ENCODE data around the gene WNT4. TPM values are rescaled to one million over a fixed set of nuclear protein-coding genes. Genes with fewer than 3 reads are reported as not detected.

Gene WNT4
- polyA plus RNA-seq, 4 donors = 6.2 to 11.6 (median 8.5) TPM

GRCh38 chr1:22132517-22133235 lies 10.2 kb downstream of the WNT4 start:
- DNase-seq (ENCODE audit: low read depth in 4 of 4, low spot score in 2 of 4) = no peak

GRCh38 chr1:22131875-22132486 lies 10.9 kb downstream of the WNT4 start:
- DNase-seq (ENCODE audit: low read depth in 4 of 4, low spot score in 2 of 4) = no peak

- no peak for DNase-seq (ENCODE audit: low read depth in 4 of 4, low spot score in 2 of 4)
Measured at GRCh38 chr1:22131062-22131461, 11.8 kb downstream of the WNT4 start.

GRCh38 chr1:22129501-22130117 lies 13.3 kb downstream of the WNT4 start:
- no peak for DNase-seq (ENCODE audit: low read depth in 4 of 4, low spot score in 2 of 4)

- DNase-seq (ENCODE audit: low read depth in 4 of 4, low spot score in 2 of 4) = no peak
Measured at GRCh38 chr1:22128392-22128791, 14.5 kb downstream of the WNT4 start.

GRCh38 chr1:22127731-22128130 lies 15.2 kb downstream of the WNT4 start:
- DNase-seq (ENCODE audit: low read depth in 4 of 4, low spot score in 2 of 4) = no peak

GRCh38 chr1:22127248-22127647 lies 15.6 kb downstream of the WNT4 start:
- no peak for DNase-seq (ENCODE audit: low read depth in 4 of 4, low spot score in 2 of 4)

GRCh38 chr1:22126531-22126930 lies 16.4 kb downstream of the WNT4 start:
- DNase-seq (ENCODE audit: low read depth in 4 of 4, low spot score in 2 of 4) = no peak

GRCh38 chr1:22124592-22125229 lies 18.2 kb downstream of the WNT4 start:
- DNase-seq (ENCODE audit: low read depth in 4 of 4, low spot score in 2 of 4) = no peak

- no peak for DNase-seq (ENCODE audit: low read depth in 4 of 4, low spot score in 2 of 4)
Measured at GRCh38 chr1:22123901-22124404, 18.9 kb downstream of the WNT4 start.

- DNase-seq (ENCODE audit: low read depth in 4 of 4, low spot score in 2 of 4) = no peak
Measured at GRCh38 chr1:22123071-22123390, 19.9 kb downstream of the WNT4 start.

- DNase-seq (ENCODE audit: low read depth in 4 of 4, low spot score in 2 of 4) = no peak
Measured at GRCh38 chr1:22122273-22123070, 20.4 kb downstream of the WNT4 start.

GRCh38 chr1:22121421-22121911 lies 21.4 kb downstream of the WNT4 start:
- DNase-seq (ENCODE audit: low read depth in 4 of 4, low spot score in 2 of 4) = no peak

GRCh38 chr1:22120469-22120790 lies 22.5 kb downstream of the WNT4 start:
- no peak for DNase-seq (ENCODE audit: low read depth in 4 of 4, low spot score in 2 of 4)

- no peak for DNase-seq (ENCODE audit: low read depth in 4 of 4, low spot score in 2 of 4)
Measured at GRCh38 chr1:22119626-22120468, 23.1 kb downstream of the WNT4 start.

- DNase-seq (ENCODE audit: low read depth in 4 of 4, low spot score in 2 of 4) = no peak
Measured at GRCh38 chr1:22118291-22118992, 24.5 kb downstream of the WNT4 start.

GRCh38 chr1:22117851-22118250 lies 25.0 kb downstream of the WNT4 start:
- DNase-seq (ENCODE audit: low read depth in 4 of 4, low spot score in 2 of 4) = no peak

GRCh38 chr1:22117238-22117637 lies 25.7 kb downstream of the WNT4 start:
- DNase-seq (ENCODE audit: low read depth in 4 of 4, low spot score in 2 of 4) = no peak

GRCh38 chr1:22115286-22115685 lies 27.6 kb downstream of the WNT4 start:
- DNase-seq (ENCODE audit: low read depth in 4 of 4, low spot score in 2 of 4) = no peak
